Upper lobe of left lung (tissue), 6 donors: ENCODE data around the gene KCTD14. TPM values are rescaled to one million over a fixed set of nuclear protein-coding genes. Genes with fewer than 3 reads are reported as not detected.

Source experiments
- ATAC-seq, 2 donors: fragments of 200-7000 bp; cut with Tn5 transposase; one replicate each; pipeline ENCODE4 v1.9.1; 2022; ENCODE audit warnings: mild to moderate bottlenecking in 2 of 2, moderate library complexity in 2 of 2; ENCODE audit not compliant: low FRiP score in 2 of 2
- DNase-seq, 2 donors: peaks; one replicate each; pipeline ENCODE4 v3.0.0-alpha.2; 2019 to 2020
- H3K27ac ChIP-seq, 4 donors: fragments of 200-600 bp; sonication (generic); one replicate each; pipeline ENCODE4 v1.5.1; 2016 to 2019
- H3K27me3 ChIP-seq, 4 donors: fragments of 200-600 bp; sonication (generic); one replicate each; pipeline ENCODE4 v1.5.1; 2017 to 2019
- H3K36me3 ChIP-seq, 4 donors: fragments of 200-600 bp; sonication (generic); one replicate each; pipeline ENCODE4 v1.5.1; 2016 to 2019
- H3K4me1 ChIP-seq, 4 donors: fragments of 200-600 bp; sonication (generic); one replicate each; pipeline ENCODE4 v1.5.1; 2018 to 2019
- H3K4me3 ChIP-seq, 4 donors: fragments of 200-600 bp; sonication (generic); one replicate each; pipeline ENCODE4 v1.5.1; 2017 to 2019; ENCODE audit warnings: mild to moderate bottlenecking in 2 of 4, moderate library complexity in 1 of 4
- H3K9me3 ChIP-seq, 4 donors: fragments of 200-600 bp; sonication (generic); one replicate each; pipeline ENCODE4 v1.5.1; 2018 to 2019
- EP300 ChIP-seq, 4 donors: sonication (generic); formaldehyde crosslinking; IDR thresholded peaks; one replicate each; pipeline ENCODE4 v1.5.1; 2017; ENCODE audit warnings: antibody characterized with exemption in 4 of 4, control low read depth in 2 of 4
- POLR2A ChIP-seq, 4 donors: fragments of 450-650 bp; IDR thresholded peaks; one replicate each; pipeline ENCODE4 v1.5.1; 2016 to 2017; ENCODE audit warnings: antibody characterized with exemption in 4 of 4, mild to moderate bottlenecking in 2 of 4
- POLR2AphosphoS5 ChIP-seq, 2 donors: sonication (generic); formaldehyde crosslinking; IDR thresholded peaks; one replicate each; pipeline ENCODE4 v1.5.1; 2017; ENCODE audit warnings: antibody characterized with exemption in 2 of 2
- WGBS, 2 donors: methylation state at CpG; one replicate each; pipeline ENCODE4 v1.1.5; 2017 to 2018; 5-methylcytosine and 5-hydroxymethylcytosine counted together
- total RNA-seq, 6 donors: library from RNA; depleted of rRNA in 4 of 6; stranded (reverse); fragments of >200 nt in 4 of 6; gene quantifications; one replicate each; pipeline versions ENCODE4 v1.1.0 to v1.2.1, GENCODE V29; 2016 to 2021
- TF ChIP-seq, protein P1 (sequence below), 6 experiments: fragments of 450-650 bp in 4 of 6; fragments of 200-600 bp in 2 of 6; sonication (generic) in 2 of 6; IDR thresholded peaks; one replicate each; pipeline ENCODE4 v1.5.1; 2016 to 2019; ENCODE audit warnings: antibody characterized with exemption in 6 of 6
- donor health status: DM: no; HTN: no; CAD: no; lungs with moderate emphysema.
- donor health status: DM: no; HTN: yes; CAD: no; lungs with severe emphysema.

Gene KCTD14
- total RNA-seq, 6 donors from 2014 or later = 10.3 to 28.6 (median 24.3) TPM

- Histone ChIP-seq H3K9me3 (no peaks in the 10 kb centered on the region), H3K4me1 (peaks cover 18 to 61% (median 24%) of the 10 kb centered on the region in 4 donors), H3K4me3 (no peak overlapping the region), H3K27ac (peak overlapping the region in 3 of 4 donors; percentile 44 to 73 (median 69)), H3K36me3 (no peaks in the 10 kb centered on the region), H3K27me3 (no peaks in the 10 kb centered on the region)
- WGBS, 2 donors = 91 to 95% methylated on average over 15 of the region's 15 CpGs
- ATAC-seq (no peak), DNase-seq (no peak)
- TF ChIP-seq, protein P1, sequence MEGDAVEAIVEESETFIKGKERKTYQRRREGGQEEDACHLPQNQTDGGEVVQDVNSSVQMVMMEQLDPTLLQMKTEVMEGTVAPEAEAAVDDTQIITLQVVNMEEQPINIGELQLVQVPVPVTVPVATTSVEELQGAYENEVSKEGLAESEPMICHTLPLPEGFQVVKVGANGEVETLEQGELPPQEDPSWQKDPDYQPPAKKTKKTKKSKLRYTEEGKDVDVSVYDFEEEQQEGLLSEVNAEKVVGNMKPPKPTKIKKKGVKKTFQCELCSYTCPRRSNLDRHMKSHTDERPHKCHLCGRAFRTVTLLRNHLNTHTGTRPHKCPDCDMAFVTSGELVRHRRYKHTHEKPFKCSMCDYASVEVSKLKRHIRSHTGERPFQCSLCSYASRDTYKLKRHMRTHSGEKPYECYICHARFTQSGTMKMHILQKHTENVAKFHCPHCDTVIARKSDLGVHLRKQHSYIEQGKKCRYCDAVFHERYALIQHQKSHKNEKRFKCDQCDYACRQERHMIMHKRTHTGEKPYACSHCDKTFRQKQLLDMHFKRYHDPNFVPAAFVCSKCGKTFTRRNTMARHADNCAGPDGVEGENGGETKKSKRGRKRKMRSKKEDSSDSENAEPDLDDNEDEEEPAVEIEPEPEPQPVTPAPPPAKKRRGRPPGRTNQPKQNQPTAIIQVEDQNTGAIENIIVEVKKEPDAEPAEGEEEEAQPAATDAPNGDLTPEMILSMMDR (IDR thresholded peaks at IDR 0.05) = no peak
- TF ChIP-seq POLR2A (IDR thresholded peaks at IDR 0.05) (no peak), EP300 (IDR thresholded peaks at IDR 0.05) (no peak), POLR2AphosphoS5 (IDR thresholded peaks at IDR 0.05) (no peak)
Observed at GRCh38 chr11:78040691-78041379, 17.8 kb upstream of the KCTD14 start.

- Histone ChIP-seq H3K36me3 (no peaks in the 10 kb centered on the region), H3K4me3 (peak overlapping the region in 2 of 4 donors; percentile 11 to 21), H3K27me3 (no peaks in the 10 kb centered on the region), H3K4me1 (peaks cover 12 to 54% (median 16%) of the 10 kb centered on the region in 4 donors), H3K9me3 (no peaks in the 10 kb centered on the region), H3K27ac (peak overlapping the region; percentile 44 to 73 (median 64))
- DNase-seq (peak; percentile 71 to 83), ATAC-seq (peak in 1 of 2 donors; percentile 55)
- 21 to 24% methylated on average over 7 of the region's 7 CpGs for WGBS, 2 donors
- TF ChIP-seq EP300 (IDR thresholded peaks at IDR 0.05) (no peak), POLR2AphosphoS5 (IDR thresholded peaks at IDR 0.05) (peak in 1 of 2 donors; percentile 18)
Observed at GRCh38 chr11:78039919-78040671, 17.0 kb upstream of the KCTD14 start.

DNA sequence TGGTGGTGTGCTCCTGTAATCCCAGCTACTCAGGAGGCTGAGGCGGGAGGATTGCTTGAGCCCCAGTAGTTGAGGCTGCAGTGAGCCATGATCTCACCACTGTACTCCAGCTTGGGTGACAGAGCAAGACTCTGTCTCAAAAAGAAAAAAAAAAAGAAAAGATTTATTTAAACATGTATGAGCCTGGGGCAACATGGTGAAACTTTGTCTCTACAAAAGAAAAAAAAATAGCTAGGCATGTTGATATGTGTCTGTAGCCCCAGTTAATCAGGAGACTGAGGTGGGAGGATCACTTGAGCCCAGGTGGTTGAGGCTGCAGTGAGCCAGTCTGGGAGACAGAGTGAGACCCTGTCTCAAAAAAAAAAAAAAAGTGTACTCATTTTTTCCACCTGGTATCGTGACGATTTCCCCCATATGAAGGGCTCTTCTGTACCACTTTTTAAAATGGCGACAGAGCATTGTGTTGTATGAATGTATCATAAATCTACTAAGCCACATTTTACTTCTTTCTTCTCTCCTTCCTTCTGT, 16.4 kb upstream of the KCTD14 start:
- Histone ChIP-seq H3K27me3 (no peaks in the 10 kb centered on the region), H3K36me3 (no peaks in the 10 kb centered on the region), H3K4me1 (peaks cover 8 to 50% (median 14%) of the 10 kb centered on the region in 4 donors), H3K4me3 (peak overlapping the region in 1 of 4 donors; percentile 21), H3K27ac (peak overlapping the region; percentile 46 to 73 (median 64)), H3K9me3 (no peaks in the 10 kb centered on the region)
- ATAC-seq (no peak), DNase-seq (no peak)
- TF ChIP-seq EP300 (IDR thresholded peaks at IDR 0.05) (no peak), POLR2A (IDR thresholded peaks at IDR 0.05) (no peak), POLR2AphosphoS5 (IDR thresholded peaks at IDR 0.05) (no peak)
- TF ChIP-seq, protein P1 (IDR thresholded peaks at IDR 0.05) = no peak
- WGBS, 2 donors = 73 to 81% methylated on average over 4 of the region's 4 CpGs

- no peak for TF ChIP-seq POLR2AphosphoS5 (IDR thresholded peaks at IDR 0.05)
- TF ChIP-seq POLR2A (IDR thresholded peaks at IDR 0.05) = no peak
- TF ChIP-seq, protein P1 (IDR thresholded peaks at IDR 0.05) = no peak
- TF ChIP-seq EP300 (IDR thresholded peaks at IDR 0.05) = no peak
- DNase-seq = no peak
- H3K4me1 ChIP-seq = peaks cover 8 to 43% (median 14%) of the 10 kb centered on the region in 4 donors
- WGBS, 2 donors = 73 to 78% methylated on average over 8 of the region's 8 CpGs
- no peaks in the 10 kb centered on the region for H3K27me3 ChIP-seq
- no peaks in the 10 kb centered on the region for H3K36me3 ChIP-seq
- no peaks in the 10 kb centered on the region for H3K9me3 ChIP-seq
- no peak for ATAC-seq
- no peak overlapping the region for H3K4me3 ChIP-seq
- peak overlapping the region in 2 of 4 donors; percentile 10 to 56 for H3K27ac ChIP-seq
Observed at GRCh38 chr11:78038697-78039313, 15.7 kb upstream of the KCTD14 start.
